GM18499 (cell line): ENCODE data around the gene KCNJ2.

ENCODE experiments used
- ATAC-seq: cut with Tn5 transposase; IDR thresholded peaks from one replicate; pipeline ENCODE4 v1.9.1; 2021; ENCODE audit warnings: moderate number of reproducible peaks; ENCODE audit not compliant: insufficient read depth, unreplicated experiment

The KCNJ2 gene

GRCh38 chr17:70168977-70169708, at the start of gene KCNJ2:
TSS of gene KCNJ2 (plus strand) at chr17:70169532. CDS start at chr17:70175040, 5,508 bp downstream.
- peak; percentile 59 for ATAC-seq

DNA sequence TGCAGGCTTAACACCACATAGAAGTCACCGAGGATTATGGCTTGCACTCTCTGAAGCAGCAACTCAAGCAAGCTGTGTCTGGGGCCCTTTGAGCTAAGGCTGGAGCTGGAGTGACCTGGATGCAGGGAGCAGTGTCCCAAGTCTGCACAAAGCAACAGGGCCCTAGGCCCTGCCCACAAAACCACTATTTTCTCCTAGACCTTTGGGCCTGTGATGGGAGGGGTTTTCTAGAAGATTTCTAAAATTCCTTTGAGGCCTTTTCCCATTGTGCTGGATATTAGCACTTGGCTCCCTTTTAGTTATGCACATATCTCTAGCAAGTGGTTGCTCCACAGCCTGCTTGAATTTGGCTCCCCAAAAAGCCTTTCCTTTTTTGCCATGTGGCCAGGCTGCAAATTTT, 49.8 kb upstream of the KCNJ2 start:
- no peak for ATAC-seq

- no peak for ATAC-seq
Measured at GRCh38 chr17:70119983-70120382, 49.3 kb upstream of the KCNJ2 start.

DNA sequence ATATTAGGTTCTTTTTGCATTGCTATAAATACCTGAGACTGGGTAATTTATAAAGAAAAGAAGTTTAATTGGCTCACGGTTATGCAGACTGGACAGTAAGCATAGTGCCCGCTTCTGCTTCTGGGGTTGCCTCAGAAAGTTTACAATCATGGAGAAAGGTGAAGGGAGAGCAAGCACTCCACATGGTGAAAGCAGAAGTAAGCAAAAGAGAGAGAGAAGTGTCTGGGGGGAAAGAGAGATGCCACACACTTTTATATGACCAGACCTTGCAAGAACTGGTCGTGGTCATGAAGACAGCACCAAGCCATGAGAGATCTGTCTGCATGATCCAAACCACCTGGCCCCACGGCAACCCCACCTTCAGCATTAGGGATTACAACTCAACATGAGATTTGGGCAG, 48.9 kb upstream of the KCNJ2 start:
- ATAC-seq: no peak

- ATAC-seq: no peak
Measured at GRCh38 chr17:70121126-70121525, 48.2 kb upstream of the KCNJ2 start.

DNA sequence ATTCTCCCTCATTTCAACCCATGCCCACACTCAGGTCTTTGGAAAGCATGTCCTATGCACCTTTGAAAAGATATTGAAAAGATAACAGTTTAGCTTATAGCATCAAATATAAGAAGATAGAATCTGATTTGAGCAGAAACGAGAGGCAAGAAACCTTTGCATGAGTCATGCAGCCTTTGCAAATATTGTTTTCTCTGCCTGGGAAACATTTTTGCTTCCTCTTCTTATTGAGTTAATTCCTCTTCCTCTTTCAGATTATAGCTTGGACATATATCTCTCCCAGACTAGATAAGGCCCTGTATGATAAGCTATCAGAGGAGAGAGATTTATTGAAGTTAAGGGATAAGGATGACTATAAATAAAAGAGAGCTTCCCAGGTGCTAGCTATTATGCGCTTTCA, 46.1 kb upstream of the KCNJ2 start:
- no peak for ATAC-seq

DNA sequence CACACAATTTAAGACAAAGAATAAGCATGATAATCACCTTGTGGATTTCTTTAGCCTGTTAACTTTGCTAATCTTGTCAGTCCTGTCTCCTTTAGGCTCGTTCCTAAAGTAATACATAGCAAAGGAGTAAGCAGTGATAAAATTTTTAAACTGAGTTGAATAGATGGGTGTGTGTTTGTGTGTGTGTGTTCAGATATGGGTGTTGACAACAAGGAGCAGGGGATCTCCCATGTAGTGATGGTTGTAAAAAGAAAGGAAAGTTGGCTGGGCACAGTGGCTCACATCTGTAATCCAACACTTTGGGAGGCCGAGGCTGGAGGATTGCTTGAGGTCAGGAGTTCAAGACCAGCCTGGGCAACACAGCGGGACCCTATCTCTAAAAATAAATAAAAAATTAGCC, 44.6 kb upstream of the KCNJ2 start:
- no peak for ATAC-seq

GRCh38 chr17:70127221-70127873, 42.0 kb upstream of the KCNJ2 start:
- no peak for ATAC-seq

DNA sequence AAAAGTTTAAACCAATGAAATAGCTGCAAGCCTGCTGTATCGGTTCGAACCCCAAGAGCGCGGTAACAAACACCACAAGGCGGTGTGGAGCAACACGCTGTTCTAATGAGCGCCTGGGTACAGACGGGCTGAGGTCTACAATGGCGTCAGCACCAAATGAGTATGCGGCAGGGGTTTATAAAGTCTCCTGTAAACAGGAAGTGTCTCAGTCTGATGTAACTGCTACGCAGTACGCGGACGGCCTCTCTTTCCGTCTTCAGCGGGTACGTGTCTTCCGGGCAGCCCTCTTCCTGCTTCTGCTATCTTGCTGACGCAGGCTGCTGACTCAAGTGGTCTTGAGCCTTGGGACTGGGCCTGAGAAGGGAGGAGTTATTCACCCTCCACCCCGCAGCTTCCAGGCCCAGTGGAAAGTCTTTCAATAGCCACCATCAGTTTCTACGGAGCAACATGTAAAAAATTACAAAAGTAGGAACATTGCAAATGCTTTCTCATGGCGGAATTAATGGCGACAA, 40.5 kb upstream of the KCNJ2 start:
- no peak for ATAC-seq

DNA sequence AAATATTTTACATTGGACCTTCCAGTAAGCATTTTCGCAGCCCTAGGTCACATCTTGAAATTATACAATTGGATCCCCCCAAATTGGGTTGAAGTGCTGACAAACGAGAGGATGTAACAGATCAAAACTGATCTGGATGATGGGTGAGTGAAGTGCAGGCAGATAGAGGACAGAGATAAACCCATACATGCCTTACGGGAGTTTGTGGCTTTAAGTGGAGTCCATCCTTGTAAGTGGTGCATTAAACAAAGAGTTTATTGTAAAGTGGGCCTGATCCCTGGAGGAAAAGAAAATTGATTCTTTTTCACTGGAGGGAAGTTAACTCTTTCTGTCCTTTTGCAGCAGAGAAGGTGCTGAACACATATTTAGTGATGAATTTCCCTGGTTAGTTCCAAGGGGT, 39.0 kb upstream of the KCNJ2 start:
- ATAC-seq: no peak

DNA sequence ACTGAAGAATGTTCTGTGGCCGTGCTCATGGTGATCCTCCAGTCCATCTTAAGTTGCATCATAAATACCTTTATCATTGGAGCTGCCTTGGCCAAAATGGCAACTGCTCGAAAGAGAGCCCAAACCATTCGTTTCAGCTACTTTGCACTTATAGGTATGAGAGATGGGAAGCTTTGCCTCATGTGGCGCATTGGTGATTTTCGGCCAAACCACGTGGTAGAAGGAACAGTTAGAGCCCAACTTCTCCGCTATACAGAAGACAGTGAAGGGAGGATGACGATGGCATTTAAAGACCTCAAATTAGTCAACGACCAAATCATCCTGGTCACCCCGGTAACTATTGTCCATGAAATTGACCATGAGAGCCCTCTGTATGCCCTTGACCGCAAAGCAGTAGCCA, 36.8 kb upstream of the KCNJ2 start:
- ATAC-seq: no peak

DNA sequence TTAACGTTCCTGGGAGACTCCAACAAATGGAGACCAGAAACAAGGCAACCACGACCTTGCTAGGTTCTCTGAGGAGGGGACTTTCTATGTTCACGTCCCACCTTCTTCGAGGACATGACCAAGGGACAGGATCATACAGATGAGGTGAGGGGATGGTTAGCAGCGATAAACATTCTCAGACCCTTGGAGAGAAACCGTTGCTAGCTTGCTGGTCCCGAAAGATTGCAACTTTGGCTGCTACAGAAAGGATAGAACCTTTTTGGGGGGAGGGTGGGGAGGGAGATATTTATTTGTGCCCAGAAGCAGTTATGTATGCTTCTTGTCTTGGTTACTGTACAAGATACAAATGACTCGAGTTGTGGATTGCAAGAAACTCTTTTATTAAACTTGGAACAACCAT, 35.3 kb upstream of the KCNJ2 start:
- ATAC-seq: no peak

DNA sequence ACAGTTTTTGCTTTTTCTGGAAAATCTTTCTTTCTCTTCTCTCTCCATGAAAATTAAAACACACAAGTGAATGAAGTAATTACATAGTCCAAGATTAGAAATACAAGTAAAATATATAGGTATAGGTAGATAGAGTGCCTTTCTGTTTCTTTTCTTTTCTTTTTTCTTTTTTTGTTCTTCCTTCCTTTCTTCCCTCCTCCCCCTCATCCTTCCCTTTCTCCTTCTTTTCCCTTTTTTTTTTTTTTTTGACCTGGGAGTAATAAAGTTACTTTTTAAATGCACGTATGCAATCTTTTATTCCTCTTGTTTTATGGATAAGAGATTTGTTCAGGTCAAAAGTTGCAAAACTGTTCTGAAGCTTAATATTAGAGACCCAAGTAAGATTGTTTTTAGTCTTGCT, 34.6 kb upstream of the KCNJ2 start:
- ATAC-seq: no peak

DNA sequence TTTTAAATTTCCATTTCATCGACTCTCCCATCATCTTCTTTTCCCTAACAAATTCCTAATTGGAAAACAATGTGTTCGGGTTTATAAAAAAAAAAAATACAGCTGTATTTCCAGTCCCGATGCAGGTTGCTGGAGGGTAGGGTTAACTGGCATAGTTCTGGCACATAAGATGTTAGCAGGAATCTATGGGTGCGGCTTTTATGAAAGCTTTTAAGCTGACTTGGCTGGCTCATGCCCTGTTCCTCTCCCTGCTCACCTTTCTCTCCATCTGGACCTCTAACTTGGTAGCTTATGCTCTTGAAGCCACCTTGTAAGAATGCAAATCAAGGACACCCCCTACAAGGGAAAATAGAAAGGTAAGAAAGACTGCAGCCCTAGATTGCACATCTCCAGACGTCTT, 33.2 kb upstream of the KCNJ2 start:
- ATAC-seq: no peak

- ATAC-seq: peak; percentile 98
Measured at GRCh38 chr17:70137451-70138230, 31.7 kb upstream of the KCNJ2 start.

DNA sequence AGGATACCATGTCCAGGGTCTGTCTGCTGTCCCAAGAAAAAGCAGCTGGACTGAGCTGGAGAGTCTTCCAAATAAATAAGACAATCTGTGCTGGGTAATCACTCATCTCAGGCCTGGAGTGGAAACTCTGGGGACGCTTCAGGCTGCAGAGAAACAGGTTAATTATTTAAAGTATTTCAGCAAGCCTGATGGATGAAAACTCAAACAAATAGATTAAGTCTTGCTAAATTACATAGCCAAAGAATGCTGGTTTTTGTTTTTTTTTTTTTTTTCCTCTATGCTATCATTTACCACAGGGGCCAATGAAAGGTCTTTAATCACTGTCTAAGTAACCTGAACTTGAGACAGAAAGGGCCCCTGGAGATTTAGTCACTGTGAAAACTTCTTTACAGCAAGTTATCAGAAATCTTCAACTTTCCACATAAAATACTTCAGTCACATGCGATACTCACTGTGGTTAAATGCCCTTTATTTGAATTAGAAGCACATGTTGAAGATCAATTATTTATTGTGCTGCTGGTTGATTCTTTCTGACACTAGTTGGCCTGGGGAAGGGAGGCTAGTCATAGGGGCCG, 31.0 kb upstream of the KCNJ2 start:
- no peak for ATAC-seq

DNA sequence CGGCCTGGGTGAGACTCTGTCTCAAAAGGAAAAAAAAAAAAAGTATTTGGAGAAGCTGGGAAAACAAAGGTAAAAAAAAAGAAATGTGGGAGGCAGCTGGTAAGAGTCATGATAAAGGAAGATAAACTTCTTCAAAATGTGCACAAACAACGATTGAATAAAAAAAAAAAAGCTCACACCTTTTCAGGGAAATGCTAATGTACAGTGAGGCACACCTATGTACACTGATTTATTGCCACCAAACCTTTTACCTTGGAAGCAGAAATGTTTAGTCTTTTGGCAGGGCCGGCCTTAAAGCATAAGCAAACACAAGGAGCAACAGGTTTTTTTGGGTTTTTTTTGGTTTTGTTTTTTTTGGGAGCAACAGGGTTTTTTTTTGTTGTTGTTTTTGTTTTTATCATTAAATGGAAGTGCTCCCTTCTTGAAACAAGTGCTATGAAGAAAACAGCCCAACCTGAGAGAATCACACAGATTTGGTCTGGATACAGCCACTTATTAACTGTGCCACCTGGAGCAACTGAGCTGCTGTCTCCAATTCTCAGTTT, 29.8 kb upstream of the KCNJ2 start:
- no peak for ATAC-seq

DNA sequence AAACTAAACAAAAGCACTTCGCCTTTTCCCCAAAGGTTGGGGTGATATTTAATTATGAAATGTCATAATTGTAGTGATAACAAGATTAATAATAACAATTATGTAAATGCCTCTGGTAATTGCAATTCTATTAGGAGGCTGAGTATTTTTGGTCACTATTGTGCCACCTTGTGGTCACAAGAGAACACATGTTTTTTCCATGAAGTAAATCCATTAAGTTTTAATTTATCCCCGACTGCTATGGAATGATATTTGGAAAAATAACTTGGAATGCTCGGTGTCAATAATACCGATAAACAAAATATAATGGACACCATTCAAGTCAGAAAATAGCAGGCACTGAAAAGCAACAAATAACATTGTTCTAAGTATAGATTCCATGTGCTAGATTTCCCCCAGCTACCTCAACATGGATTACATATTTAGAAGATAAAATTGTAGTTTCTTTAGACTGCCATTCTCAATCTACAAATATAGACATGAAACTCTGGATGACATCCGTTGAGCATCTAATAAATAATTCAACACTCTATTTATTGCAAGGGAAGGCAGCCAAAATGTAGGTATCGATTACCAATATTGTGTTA, 25.0 kb upstream of the KCNJ2 start:
- no peak for ATAC-seq

- no peak for ATAC-seq
Measured at GRCh38 chr17:70153210-70153609, 16.1 kb upstream of the KCNJ2 start.

DNA sequence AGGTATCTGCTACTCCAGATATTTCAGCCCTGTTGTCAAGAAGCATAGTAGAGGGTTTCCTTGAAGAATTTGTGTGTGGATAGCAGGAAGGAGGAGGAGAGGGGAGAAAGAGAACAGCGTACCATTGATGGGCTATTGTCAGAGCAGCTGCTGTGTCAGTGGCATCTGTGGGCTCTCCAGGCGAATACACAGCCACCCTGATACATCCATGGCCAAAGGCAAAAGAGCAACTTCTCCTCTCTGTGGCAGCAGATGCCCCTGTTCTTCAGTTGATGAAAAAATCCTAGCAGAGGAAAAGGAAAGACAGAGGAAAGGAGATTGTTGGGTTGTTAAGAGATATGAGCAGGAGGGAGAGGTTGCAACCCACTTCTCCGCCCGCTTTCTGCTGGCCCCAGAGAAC, 12.2 kb upstream of the KCNJ2 start:
- ATAC-seq: no peak
